Activated CD4-positive, alpha-beta T cell treated with anti-CD3 and anti-CD28 coated beads, Interleukin-2, amount 50 U/mL, for 1 hour (primary cell): ENCODE data around the gene MRPL12.

Source experiments
- DNase-seq: peaks from one replicate; pipeline ENCODE4 v3.0.0-alpha.2; 2020

The MRPL12 gene

GRCh38 chr17:81683208-81683583, 20.0 kb upstream of the MRPL12 start:
- no peak for DNase-seq

GRCh38 chr17:81683584-81684441, 19.4 kb upstream of the MRPL12 start, which contains the start of the genes ARL16 and HGS:
Gene ARL16 (minus strand): TSS chr17:81683797. CDS start chr17:81683753, 44 bp downstream.
Gene HGS (plus strand): TSS chr17:81684011. CDS start chr17:81684067, 56 bp downstream.
- DNase-seq, result peak; percentile 97

DNA sequence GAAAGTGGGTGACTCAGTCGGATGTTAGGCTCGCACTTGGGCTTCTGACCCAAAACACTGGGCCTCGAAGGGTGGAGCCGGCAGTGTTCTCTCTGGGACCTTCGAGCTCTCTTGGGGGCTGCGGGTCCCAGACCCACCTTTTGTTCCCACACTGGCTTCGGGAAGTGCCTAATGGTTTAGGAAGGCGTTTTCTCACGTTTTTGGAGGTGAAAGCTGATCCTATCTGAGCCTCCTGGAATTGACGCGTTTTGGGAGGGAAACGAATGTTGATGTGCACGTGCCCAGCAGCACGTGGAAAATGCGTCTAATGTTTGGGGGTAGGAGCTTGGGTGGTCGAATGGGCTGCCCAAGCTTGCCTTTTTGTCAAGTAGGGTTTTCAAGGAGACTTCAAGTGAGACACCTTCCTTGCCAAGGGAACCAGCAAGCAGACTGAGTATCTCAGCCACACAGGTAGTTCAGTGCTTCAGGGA, 18.7 kb upstream of the MRPL12 start:
- no peak for DNase-seq

DNA sequence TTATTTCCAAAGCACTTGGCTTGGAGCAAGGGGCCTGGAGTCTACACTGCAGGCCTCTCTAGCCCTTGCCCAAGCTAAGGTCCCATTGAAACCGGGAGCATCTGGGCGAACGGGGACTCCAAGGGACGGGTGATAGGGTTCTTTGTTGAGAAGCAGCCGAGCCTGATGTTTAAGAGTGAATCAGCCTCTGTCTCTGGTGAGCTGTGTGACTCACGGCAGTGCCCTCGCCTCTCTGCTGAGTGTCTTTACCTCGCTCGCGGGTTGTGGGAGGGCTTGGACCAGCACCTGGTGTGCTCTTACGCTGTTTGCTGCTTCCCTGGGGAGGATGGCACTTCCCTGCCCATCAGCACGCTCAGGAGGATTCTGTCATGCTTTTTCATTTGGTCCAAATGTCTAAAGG, 18.1 kb upstream of the MRPL12 start:
- DNase-seq, result no peak

GRCh38 chr17:81686614-81687013, 16.6 kb upstream of the MRPL12 start:
- DNase-seq, result no peak

- no peak for DNase-seq
Observed at GRCh38 chr17:81687770-81688541, 15.2 kb upstream of the MRPL12 start.

DNA sequence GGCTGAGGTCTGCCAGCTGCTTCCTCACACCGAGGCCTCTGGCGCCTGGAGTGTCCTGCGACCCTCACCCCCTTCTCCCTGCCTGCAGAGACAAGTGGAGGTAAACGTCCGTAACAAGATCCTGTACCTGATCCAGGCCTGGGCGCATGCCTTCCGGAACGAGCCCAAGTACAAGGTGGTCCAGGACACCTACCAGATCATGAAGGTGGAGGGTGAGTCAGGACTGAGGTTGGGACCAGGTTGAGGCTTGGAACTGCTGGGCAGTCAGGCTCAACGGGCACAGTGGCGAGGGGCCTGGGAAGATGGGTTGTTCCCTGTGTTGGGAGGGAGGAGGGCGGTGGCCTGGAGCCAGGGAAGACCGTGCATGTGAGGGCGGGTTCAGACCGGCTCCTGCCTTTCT, 14.6 kb upstream of the MRPL12 start:
- no peak for DNase-seq

- no peak for DNase-seq
Observed at GRCh38 chr17:81690066-81690465, 13.1 kb upstream of the MRPL12 start.

DNA sequence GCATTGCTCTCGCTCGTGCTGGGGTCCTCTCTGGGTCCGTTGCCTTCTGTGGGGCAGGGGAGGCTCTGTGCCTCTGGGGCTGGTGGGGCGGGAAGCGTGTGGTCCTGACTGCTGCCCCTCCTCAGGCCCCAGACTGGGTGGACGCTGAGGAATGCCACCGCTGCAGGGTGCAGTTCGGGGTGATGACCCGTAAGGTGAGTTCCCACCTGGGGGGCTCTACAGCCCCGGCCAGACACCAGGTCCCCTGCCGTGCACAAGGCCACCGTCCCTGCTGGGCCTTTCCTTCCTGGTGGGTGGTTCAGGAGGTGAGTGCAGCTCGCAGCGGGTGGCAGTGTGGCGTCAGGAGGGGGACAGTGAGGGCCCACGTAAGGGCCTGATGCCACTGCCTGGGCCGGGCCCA, 12.6 kb upstream of the MRPL12 start:
- no peak for DNase-seq

GRCh38 chr17:81691196-81691595, 12.0 kb upstream of the MRPL12 start:
- DNase-seq, result no peak

- DNase-seq, result no peak
Observed at GRCh38 chr17:81691608-81692007, 11.6 kb upstream of the MRPL12 start.

- no peak for DNase-seq
Observed at GRCh38 chr17:81693509-81694210, 9.5 kb upstream of the MRPL12 start.

GRCh38 chr17:81694810-81695209, 8.4 kb upstream of the MRPL12 start:
- no peak for DNase-seq

DNA sequence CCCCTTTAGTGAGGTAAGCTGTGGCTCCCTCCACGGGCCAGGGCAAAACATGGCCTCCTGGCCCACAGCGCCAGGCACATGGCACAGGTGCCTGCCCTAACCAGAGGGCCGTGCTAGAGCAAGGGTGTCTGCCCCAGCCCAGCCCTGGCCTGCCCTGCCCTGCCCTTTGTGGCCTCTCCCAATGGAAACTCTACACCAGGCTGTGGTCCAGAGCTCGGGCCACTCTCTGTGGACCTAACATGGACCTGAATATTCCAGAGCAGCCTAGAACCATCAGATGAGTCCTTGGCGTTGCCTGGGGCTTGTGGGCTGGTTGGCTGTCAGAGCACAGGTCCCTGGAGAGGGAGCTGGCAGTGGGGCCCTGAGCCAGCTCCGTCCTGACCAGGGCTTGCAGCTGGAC, 8.0 kb upstream of the MRPL12 start:
- DNase-seq, result no peak

- no peak for DNase-seq
Observed at GRCh38 chr17:81695801-81696200, 7.4 kb upstream of the MRPL12 start.

DNA sequence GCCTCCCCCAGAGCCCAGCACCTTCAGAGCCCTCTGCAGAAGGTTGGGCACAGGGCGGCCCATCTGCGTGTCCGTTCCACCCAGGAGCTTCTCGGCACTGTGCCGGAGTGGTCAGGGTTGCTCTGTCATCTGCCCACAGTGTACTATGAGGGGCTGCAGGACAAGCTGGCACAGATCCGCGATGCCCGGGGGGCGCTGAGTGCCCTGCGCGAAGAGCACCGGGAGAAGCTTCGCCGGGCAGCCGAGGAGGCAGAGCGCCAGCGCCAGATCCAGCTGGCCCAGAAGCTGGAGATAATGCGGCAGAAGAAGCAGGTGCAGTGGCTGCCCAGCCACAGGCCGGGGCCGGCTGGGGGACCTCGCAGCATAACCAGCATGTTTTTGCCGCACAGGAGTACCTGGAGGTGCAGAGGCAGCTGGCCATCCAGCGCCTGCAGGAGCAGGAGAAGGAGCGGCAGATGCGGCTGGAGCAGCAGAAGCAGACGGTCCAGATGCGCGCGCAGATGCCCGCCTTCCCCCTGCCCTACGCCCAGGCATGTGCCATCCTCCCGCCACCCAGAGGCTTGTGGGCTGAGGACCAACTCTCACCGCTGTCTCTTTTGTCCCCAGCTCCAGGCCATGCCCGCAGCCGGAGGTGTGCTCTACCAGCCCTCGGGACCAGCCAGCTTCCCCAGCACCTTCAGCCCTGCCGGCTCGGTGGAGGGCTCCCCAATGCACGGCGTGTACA, 6.8 kb upstream of the MRPL12 start:
- DNase-seq, result no peak

GRCh38 chr17:81697261-81698044, 5.7 kb upstream of the MRPL12 start:
- DNase-seq, result no peak

DNA sequence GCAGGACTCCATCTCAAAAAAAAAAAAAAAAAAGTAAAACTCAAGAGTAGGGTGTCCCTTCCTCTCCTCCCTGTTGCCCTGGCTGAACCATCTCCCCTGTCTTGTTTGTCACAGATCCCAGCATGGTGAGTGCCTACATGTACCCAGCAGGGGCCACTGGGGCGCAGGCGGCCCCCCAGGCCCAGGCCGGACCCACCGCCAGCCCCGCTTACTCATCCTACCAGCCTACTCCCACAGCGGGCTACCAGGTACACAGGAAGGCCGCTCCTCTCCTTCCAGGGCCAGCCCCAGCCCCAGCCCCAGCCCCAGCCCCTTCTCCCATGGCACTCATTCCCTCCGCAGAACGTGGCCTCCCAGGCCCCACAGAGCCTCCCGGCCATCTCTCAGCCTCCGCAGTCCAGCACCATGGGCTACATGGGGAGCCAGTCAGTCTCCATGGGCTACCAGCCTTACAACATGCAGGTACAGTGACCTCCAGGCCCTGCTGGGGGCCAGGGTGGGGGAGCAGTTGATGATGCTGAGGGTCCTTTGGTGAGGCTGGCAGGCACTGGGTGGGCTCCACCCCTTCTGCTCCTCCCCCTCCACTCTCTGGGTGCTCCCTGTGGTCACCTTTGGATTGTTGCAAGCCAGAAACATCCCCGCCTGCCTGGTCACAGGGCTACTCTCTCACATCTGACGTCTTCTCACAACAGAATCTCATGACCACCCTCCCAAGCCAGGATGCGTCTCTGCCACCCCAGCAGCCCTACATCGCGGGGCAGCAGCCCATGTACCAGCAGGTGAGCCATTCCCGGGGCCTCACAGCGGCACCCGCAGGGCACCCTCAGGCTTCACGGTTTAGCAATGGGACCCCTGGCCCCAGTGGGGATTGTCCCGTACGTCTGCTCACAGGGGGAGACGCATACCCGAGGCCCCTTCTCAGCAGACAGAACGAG, 2.5 kb upstream of the MRPL12 start:
- no peak for DNase-seq

GRCh38 chr17:81701288-81702071, 1.7 kb upstream of the MRPL12 start:
- DNase-seq, result no peak
